GM19438 (cell line): ENCODE results near the gene CD300H.
"Not testable (repeated sequence)": the region's sequence is repeated elsewhere in the genome, so short reads cannot be mapped to it uniquely, and the experiment has no call there.

Source experiments
- ATAC-seq: cut with Tn5 transposase; IDR thresholded peaks from one replicate; pipeline ENCODE4 v1.9.1; 2021; ENCODE audit warnings: low read depth; ENCODE audit not compliant: unreplicated experiment

CD300H gene

DNA sequence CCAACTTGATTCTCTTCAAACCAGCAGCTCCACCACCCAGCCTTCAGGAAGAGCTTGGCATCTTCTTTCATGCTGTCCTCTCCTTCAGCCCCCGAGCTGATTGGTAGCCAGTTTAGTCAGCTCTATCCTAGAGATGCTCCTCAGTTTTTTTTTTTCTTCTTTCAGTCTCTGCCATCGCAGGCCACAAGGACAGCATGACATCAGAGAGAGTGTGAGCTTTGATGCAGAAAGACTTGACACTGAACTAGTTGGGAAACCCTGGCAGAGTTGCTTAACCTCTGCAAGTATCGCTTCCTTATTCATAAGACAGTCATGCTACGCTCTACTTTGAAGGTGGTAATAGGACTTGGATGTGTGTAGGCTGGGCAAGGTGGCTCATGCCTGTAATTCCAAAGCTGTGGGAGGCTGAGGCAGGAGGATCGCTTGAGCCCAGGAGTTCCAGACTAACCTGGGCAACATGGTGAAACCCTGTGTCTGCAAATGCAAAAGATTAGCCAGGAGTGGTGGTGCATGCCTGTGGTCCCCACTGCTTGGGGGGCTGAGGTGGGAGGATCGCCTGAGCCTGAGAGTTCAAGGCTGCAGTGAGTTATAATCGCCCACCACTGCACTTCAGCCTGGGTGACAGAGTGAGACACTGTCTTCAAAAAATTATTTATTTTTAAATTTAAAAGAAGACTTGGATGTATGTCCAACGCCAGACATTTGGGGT, 38.7 kb downstream of the CD300H start:
- ATAC-seq: peak; percentile 58

- no peak for ATAC-seq
Measured at GRCh38 chr17:74527756-74528155, 39.6 kb downstream of the CD300H start.

- no peak for ATAC-seq
Measured at GRCh38 chr17:74527081-74527480, 40.2 kb downstream of the CD300H start.

- ATAC-seq: no peak
Measured at GRCh38 chr17:74526681-74527080, 40.6 kb downstream of the CD300H start.

DNA sequence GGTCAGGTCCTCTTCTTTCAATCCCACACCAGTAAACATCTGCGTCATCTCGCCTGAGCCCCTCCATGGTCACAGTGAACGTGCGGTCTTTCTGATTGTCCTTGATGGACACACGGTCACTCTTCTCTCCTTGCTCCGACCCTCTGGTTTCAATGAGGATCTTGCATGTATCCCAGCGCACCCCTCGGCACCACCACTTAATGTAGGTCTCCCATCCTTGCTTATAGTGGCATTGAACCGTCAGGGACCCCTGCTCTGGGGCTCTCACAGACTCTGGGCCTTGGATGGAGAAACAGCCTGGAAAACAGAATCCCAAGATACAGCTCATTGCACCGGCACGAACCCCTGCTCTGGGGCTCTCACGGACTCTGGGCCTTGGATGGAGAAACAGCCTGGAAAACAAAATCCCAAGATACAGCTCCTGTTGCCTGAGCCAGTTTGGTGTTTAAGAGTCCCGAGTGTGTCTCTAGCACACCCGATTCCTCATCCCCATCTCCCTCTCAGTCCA, 41.5 kb downstream of the CD300H start:
- ATAC-seq: no peak

GRCh38 chr17:74525465-74525725, 41.9 kb downstream of the CD300H start:
- ATAC-seq: no peak

GRCh38 chr17:74524653-74525464, 42.5 kb downstream of the CD300H start:
- no peak for ATAC-seq

- ATAC-seq: no peak
Measured at GRCh38 chr17:74523308-74523707, 44.0 kb downstream of the CD300H start.

DNA sequence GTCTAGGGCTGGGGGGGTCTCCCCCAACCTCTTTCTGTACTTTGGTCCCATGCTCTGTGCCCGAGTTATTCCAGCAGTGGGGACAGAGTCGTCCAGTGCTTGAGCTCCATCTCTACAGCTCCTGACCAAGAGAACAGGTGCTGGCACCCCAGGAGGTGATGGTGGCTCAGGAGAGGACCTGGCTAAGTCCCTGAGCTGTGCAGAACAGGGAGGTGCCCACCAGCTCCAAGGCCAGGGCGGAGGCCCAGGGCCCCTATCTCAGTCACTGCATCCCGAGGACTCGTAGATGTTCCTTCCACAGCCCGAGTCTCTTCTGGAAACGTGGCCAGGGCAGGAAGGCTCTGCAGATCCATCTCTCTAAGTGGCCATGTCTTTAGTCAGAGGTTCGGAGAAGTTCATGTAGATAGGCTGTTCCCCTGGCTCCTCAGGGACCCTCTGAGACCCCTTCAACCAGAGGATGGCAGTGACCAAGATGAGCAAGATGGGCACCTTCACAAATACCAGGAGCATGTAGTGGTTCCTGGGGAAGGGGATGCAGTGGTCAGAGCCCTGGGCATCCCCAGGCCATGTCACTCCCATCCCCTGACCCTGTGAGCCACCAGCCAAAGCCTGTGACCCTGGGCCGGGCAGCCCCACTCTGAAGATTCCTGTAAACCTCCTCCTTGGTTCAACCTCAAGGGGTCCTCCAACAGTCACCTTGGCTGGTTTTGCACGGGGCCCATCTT, 44.8 kb downstream of the CD300H start:
- no peak for ATAC-seq

GRCh38 chr17:74521701-74522201, 45.6 kb downstream of the CD300H start:
- ATAC-seq: no peak

DNA sequence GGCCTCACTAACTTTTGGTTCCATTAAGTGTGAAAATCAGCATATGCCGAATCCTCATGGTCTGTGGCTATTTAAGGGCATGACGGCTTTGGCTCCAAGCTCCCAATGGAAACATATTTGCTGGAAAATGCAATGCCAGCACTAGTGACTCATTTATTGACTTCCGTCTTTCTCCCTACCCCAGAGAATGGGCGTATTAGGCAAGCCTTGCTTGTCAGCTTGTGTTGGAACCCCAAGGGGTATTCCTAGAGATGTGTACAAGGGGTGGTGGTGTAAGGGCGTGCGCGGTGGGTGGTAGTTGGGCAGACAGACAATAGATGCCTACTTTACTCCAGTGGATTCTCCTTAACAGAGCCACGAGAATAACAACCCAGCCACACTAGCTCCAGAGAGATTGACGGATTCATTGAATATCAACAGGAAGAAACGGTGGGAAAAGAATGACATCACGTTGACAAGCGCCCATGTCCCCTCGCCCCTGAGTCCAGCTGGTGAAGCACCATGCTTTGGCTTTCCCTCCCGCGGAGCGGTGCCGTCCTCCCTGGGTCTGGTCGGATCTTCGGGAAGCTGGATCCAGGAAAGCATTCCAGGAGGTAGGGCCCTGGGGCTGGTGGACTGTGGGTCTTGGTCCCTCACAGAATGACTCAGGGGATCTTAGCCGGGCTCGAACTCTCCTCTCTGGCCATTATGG, 46.4 kb downstream of the CD300H start:
- no peak for ATAC-seq

DNA sequence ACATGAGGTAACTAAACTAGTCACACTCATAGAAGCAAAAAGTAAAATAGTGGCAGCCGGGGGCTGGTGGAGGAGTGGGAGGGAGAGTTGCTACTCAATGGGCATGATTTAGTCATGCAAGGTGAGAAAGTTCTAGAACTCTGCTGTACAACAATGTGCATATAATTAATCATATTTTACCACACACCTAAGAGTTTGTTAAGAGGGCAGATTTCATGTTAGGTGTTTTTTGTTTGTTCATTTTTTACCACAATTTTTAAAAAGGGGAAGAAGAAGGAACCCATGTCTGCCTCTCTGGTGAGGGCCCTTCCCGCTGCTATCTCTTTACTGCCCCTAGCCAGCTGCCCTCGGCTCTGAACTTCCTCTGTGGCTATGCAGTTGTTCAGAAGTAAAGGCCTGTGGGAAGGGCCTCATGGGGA, 47.3 kb downstream of the CD300H start:
- no peak for ATAC-seq

- not testable (repeated sequence) for ATAC-seq
Measured at GRCh38 chr17:74518413-74518981, 48.8 kb downstream of the CD300H start.

GRCh38 chr17:74516561-74517328, 50.6 kb downstream of the CD300H start:
- ATAC-seq: no peak

GRCh38 chr17:74515941-74516340, 51.4 kb downstream of the CD300H start:
- ATAC-seq: no peak

DNA sequence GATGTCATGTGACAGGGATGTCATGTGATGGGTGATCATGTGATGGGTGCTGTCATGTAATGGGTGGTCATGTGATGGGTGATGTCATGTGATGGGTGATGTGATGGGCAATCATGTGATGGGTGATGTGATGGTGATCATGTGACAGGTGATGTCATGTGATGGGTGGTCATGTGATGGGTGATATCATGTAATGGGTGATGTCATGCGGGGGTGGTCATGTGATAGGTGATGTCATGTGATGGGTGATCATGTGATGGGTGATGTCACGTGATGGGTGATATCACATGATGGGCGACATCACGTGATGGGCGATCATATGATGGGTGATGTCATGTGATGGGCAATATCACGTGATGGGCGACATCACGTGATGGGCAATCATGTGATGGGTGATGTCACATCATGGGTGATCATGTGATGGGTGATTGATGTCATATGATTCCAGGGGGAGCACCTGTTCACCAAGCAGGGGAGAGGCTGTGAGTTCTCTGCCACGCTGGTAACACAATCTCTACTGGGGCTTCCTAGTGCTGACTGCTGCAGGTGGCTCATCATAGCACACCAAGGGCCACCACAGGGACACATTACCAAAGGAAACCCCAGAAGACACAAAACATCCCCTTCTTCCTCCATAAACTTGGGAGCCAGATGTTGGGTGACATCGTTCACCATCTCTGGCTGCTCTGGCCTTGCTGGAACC, 52.5 kb downstream of the CD300H start:
- ATAC-seq: no peak

GRCh38 chr17:74513987-74514631, 53.2 kb downstream of the CD300H start:
- no peak for ATAC-seq

GRCh38 chr17:74512624-74513091, 54.7 kb downstream of the CD300H start:
- no peak for ATAC-seq
